A549 (cell line): ENCODE measurements around the gene RFPL1. TPM values are rescaled to one million over a fixed set of nuclear protein-coding genes. Genes with fewer than 3 reads are reported as not detected.
A peak's percentile ranks its signal among the peaks of the same experiment; 100 is the strongest.

Experiments used
- ATAC-seq, 2 experiments: fragments of 200-7000 bp in 1 of 2; fragments of >200 bp in 1 of 2; cut with Nextera tagmentation in 1 of 2; cut with Tn5 transposase in 1 of 2; 3 replicates each; pipeline versions ENCODE4 v1.8.0 to v1.9.1; 2018 to 2020; ENCODE audit warnings: mild to moderate bottlenecking in 1 of 2, moderate library complexity in 1 of 2
- CTCF ChIA-PET: fragments of 300-600 bp; sonication (Branson Sonifier 250); formaldehyde crosslinking; extraction: SDS; loops from one replicate; lab custom pipeline; 2021; ENCODE audit warnings: antibody characterized with exemption, inconsistent platforms; lab: Yijun Ruan, JAX
- POLR2A ChIA-PET: fragments of 350-600 bp; formaldehyde crosslinking; extraction: SDS; loops from one replicate; lab custom pipeline; 2021; ENCODE audit warnings: antibody characterized with exemption, inconsistent platforms; lab: Yijun Ruan, JAX
- DNase-seq, 2 experiments: peaks; one replicate each; pipeline versions ENCODE4 v3.0.0 to v3.0.0-alpha.2; 2011 to 2016; ENCODE audit warnings: low read depth in 1 of 2, low spot score in 1 of 2
- FAIRE-seq: peaks from 2 replicates; lab custom pipeline; 2011; peaks lifted over from hg19 to GRCh38; lab: Jason Lieb, UNC
- H3K27ac ChIP-seq, 2 experiments: fragments of >200 bp; sonication (Bioruptor Twin); formaldehyde crosslinking; 3 replicates each; pipeline ENCODE4 v1.5.1; 2016 to 2017
- H3K4me1 ChIP-seq: fragments of >200 bp; sonication (Bioruptor Twin); formaldehyde crosslinking; 3 replicates; pipeline ENCODE4 v1.6.1; 2016
- H3K4me2 ChIP-seq: fragments of >200 bp; sonication (Bioruptor Twin); formaldehyde crosslinking; 3 replicates; pipeline ENCODE4 v1.6.1; 2016
- H3K4me3 ChIP-seq: fragments of >200 bp; sonication (Bioruptor Twin); formaldehyde crosslinking; 3 replicates; pipeline ENCODE4 v1.5.1; 2016
- H3K9me3 ChIP-seq: fragments of >200 bp; sonication (Bioruptor Twin); formaldehyde crosslinking; 3 replicates; pipeline ENCODE4 v1.6.1; 2016
- CBX8 ChIP-seq: fragments of 200-600 bp; sonication (generic); IDR thresholded peaks from 2 replicates; pipeline ENCODE4 v1.6.1; 2016
- ESRRA ChIP-seq: fragments of 150-350 bp; IDR thresholded peaks from 2 replicates; pipeline ENCODE4 v1.6.1; 2014; ENCODE audit warnings: mild to moderate bottlenecking, low read length, borderline replicate concordance
- HEYL ChIP-seq: fragments of 250-450 bp; sonication (Bioruptor Pico); IDR thresholded peaks from 2 replicates; pipeline ENCODE4 v1.8.0; 2021; ENCODE audit warnings: mild to moderate bottlenecking, moderate library complexity
- HOXA7 ChIP-seq: fragments of 250-450 bp; sonication (Bioruptor Pico); IDR thresholded peaks from 2 replicates; pipeline ENCODE4 v1.5.0; 2020; ENCODE audit warnings: mild to moderate bottlenecking, moderate library complexity
- HOXB13 ChIP-seq: fragments of 250-450 bp; sonication (Bioruptor Pico); IDR thresholded peaks from 2 replicates; pipeline ENCODE4 v1.5.0; 2020; ENCODE audit warnings: low read depth, mild to moderate bottlenecking, moderate library complexity
- NPAS2 ChIP-seq: fragments of 250-450 bp; sonication (Bioruptor Pico); IDR thresholded peaks from 2 replicates; pipeline ENCODE4 v1.8.0; 2022; ENCODE audit warnings: mild to moderate bottlenecking, moderate library complexity, borderline replicate concordance
- NR3C1 ChIP-seq: fragments of >200 bp; sonication (Bioruptor Twin); formaldehyde crosslinking; IDR thresholded peaks from 3 replicates; pipeline ENCODE4 v1.6.1; 2017
- POLR2A ChIP-seq: IDR thresholded peaks from 2 replicates; pipeline ENCODE4 v1.6.1; 2012; ENCODE audit warnings: mild to moderate bottlenecking, low read length
- POLR2AphosphoS2 ChIP-seq: conservative IDR thresholded peaks from 2 replicates; pipeline ENCODE4 v1.6.1; 2012; ENCODE audit warnings: low read length, improper control_type of control experiment, inconsistent platforms
- RAD21 ChIP-seq, 2 experiments: fragments of >200 bp in 1 of 2; sonication (Bioruptor Twin) in 1 of 2; formaldehyde crosslinking in 1 of 2; IDR thresholded peaks in 1 of 2; conservative IDR thresholded peaks in 1 of 2; 2 replicates in 1 of 2; 3 replicates in 1 of 2; pipeline ENCODE4 v1.6.1; 2012 to 2018; ENCODE audit warnings: inconsistent platforms in 1 of 2
- RCOR1 ChIP-seq: fragments of 150-350 bp; IDR thresholded peaks from 2 replicates; pipeline ENCODE4 v1.6.1; 2014; ENCODE audit warnings: antibody characterized with exemption, low read length, low read depth
- RFX5 ChIP-seq: fragments of 450-650 bp; IDR thresholded peaks from 2 replicates; pipeline ENCODE4 v1.7.1; 2014; ENCODE audit warnings: antibody characterized with exemption, mild to moderate bottlenecking, moderate library complexity
- RNF2 ChIP-seq: fragments of 200-600 bp; sonication (generic); IDR thresholded peaks from 2 replicates; pipeline ENCODE4 v1.6.1; 2016; ENCODE audit warnings: low read depth, mild to moderate bottlenecking, antibody characterized with exemption, moderate library complexity, borderline replicate concordance
- SMC3 ChIP-seq: fragments of >200 bp; sonication (Bioruptor Twin); formaldehyde crosslinking; IDR thresholded peaks from 3 replicates; pipeline ENCODE4 v1.6.1; 2018; ENCODE audit warnings: inconsistent platforms
- TFCP2L1 ChIP-seq: fragments of 250-450 bp; sonication (Bioruptor Pico); IDR thresholded peaks from 2 replicates; pipeline ENCODE4 v1.5.0; 2021; ENCODE audit warnings: mild to moderate bottlenecking
- ZNF302 ChIP-seq: fragments of 250-450 bp; sonication (Bioruptor Pico); IDR thresholded peaks from 2 replicates; pipeline ENCODE4 v1.9.0; 2021; ENCODE audit warnings: inconsistent platforms, mild to moderate bottlenecking, moderate library complexity
- WGBS: methylation state at CpG from one replicate; pipeline ENCODE4 v1.1.6; 2017; ENCODE audit errors: missing lambda C conversion rate; 5-methylcytosine and 5-hydroxymethylcytosine counted together
- polyA plus RNA-seq, 4 experiments: library from polyadenylated mRNA; depleted of rRNA in 3 of 4; stranded (reverse); fragments of >200 nt; fragmentation: RNase III in 1 of 4; extraction: RNeasy Plus Mini Kit Qiagen cat#74134 plus additional on column Dnase treatment in 1 of 4; gene quantifications; 2 replicates in 3 of 4; 3 replicates in 1 of 4; pipeline ENCODE4 v1.2.3, GENCODE V29; 2011 to 2017
- TF ChIP-seq, protein P1 (sequence below): fragments of 150-350 bp; IDR thresholded peaks from 2 replicates; pipeline ENCODE4 v1.6.1; 2014; ENCODE audit warnings: low read depth, mild to moderate bottlenecking, low read length
- TF ChIP-seq, protein P2 (sequence below): IDR thresholded peaks from 2 replicates; pipeline ENCODE4 v1.6.1; 2012
- TF ChIP-seq, protein P3 (sequence below): fragments of >200 bp; sonication (Bioruptor Twin); formaldehyde crosslinking; IDR thresholded peaks from 3 replicates; pipeline ENCODE4 v1.5.1; 2016

Gene RFPL1
- polyA plus RNA-seq, 2 of the 4 experiments (the other 2 are of a cell fraction) = not detected

DNA sequence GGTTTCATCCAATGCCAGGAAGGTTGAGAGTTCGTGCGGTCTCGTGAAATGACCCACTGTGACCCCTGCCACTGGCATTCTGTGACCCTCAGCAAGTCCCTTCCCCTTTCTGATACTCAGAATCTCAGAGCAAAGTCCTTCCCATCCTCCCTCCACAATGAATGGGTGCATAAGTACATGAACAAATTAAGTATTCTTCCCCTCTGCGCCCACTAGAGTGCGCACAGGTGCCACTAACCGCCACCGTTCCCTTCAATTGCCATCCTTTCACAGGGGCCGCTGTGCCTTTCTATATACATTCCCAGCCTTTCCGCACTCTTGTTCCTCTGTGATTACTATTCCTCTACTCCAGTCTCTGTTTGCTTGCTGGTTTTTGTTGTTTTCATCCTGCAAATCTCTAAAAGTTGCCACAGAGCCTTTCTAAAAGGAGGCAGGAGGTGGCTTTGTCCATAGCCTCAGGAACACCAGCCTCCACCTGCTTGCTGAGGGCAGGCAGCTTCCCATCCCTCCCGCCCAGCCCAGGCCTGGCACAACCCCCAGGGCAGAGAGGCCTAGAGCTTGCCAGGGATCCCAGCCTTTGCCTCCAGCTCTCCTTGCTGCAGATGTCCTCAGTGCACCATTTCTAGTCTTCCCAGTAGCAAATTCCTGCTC, 43.3 kb upstream of the RFPL1 start:
- POLR2A ChIA-PET = interaction anchor here (1.0 kb wide), 1 partner anchor 158 kb away, joined by 3 read pairs; the partner anchor contains the start of gene THOC5
- peak; percentile 87 to 96 for ATAC-seq
- CTCF ChIA-PET = interaction anchor here (0.6 to 5.4 kb wide), 17 partner anchors 10 to 693 kb away, joined by 3 to 30 read pairs (median 4); partner anchors contain the start of gene THOC5

DNA sequence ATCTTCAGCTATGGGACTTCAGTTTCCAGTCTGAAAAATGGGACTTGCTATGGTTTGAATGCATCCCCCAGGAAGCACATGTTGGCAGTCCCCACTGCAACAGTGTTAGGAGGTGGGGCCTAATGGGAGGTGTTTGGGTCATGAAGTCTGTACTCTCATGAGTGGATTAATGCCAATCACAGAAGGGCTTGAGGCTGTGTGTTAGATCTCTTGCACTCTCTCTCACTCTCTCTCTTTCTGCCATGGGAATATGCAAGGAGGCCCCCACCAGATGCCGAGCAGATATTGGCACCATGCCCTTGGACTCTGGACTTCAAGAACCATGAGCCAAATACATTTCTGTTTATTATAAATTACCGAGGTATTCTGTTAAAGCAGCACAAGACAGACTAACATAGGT, 42.3 kb upstream of the RFPL1 start:
- no peak overlapping the region for H3K27ac ChIP-seq
- peaks cover 17% of the 10 kb centered on the region; the same call in 2 of the 3 replicates for H3K4me1 ChIP-seq
- DNase-seq (no peak), FAIRE-seq (no peak), ATAC-seq (no peak)
- 65% methylated on average over 2 of the region's 2 CpGs for whole genome bisulfite sequencing
- H3K9me3 ChIP-seq = no peaks in the 10 kb centered on the region
- H3K4me2 ChIP-seq = no peak overlapping the region
- ChIA-PET POLR2A (no interaction called here), CTCF (interaction anchor here (0.7 to 5.4 kb wide), 7 partner anchors 9 to 692 kb away, joined by 3 to 30 read pairs (median 5); no protein-coding TSS in a partner anchor)
- H3K4me3 ChIP-seq = no peak overlapping the region
- TF ChIP-seq RFX5 (no peak), RNF2 (no peak), NR3C1 (no peak), ZNF302 (CRISPR knock-in tag) (no peak), RCOR1 (no peak), TFCP2L1 (CRISPR knock-in tag) (no peak), HEYL (CRISPR knock-in tag) (no peak), POLR2AphosphoS2 (no peak), ESRRA (no peak)
- TF ChIP-seq, protein P1, sequence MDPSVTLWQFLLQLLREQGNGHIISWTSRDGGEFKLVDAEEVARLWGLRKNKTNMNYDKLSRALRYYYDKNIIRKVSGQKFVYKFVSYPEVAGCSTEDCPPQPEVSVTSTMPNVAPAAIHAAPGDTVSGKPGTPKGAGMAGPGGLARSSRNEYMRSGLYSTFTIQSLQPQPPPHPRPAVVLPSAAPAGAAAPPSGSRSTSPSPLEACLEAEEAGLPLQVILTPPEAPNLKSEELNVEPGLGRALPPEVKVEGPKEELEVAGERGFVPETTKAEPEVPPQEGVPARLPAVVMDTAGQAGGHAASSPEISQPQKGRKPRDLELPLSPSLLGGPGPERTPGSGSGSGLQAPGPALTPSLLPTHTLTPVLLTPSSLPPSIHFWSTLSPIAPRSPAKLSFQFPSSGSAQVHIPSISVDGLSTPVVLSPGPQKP = no peak

More for the DNA sequence above, 43.3 kb upstream of the RFPL1 start:
- peak; percentile 59 to 73 for DNase-seq
- TF ChIP-seq RAD21 (conservative IDR thresholded peaks at IDR 0.05 in 1 of 2, IDR thresholded peaks at IDR 0.05 in 1 of 2) = peak; percentile 86 to 91
- no peak for TF ChIP-seq POLR2A
- peak; percentile 68 for TF ChIP-seq SMC3
- no peak for TF ChIP-seq TFCP2L1 (CRISPR knock-in tag)
- no peak for TF ChIP-seq HOXA7 (CRISPR knock-in tag)
- TF ChIP-seq, protein P2, sequence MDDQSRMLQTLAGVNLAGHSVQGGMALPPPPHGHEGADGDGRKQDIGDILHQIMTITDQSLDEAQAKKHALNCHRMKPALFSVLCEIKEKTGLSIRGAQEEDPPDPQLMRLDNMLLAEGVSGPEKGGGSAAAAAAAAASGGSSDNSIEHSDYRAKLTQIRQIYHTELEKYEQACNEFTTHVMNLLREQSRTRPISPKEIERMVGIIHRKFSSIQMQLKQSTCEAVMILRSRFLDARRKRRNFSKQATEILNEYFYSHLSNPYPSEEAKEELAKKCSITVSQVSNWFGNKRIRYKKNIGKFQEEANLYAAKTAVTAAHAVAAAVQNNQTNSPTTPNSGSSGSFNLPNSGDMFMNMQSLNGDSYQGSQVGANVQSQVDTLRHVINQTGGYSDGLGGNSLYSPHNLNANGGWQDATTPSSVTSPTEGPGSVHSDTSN = no peak
- TF ChIP-seq, protein P3, sequence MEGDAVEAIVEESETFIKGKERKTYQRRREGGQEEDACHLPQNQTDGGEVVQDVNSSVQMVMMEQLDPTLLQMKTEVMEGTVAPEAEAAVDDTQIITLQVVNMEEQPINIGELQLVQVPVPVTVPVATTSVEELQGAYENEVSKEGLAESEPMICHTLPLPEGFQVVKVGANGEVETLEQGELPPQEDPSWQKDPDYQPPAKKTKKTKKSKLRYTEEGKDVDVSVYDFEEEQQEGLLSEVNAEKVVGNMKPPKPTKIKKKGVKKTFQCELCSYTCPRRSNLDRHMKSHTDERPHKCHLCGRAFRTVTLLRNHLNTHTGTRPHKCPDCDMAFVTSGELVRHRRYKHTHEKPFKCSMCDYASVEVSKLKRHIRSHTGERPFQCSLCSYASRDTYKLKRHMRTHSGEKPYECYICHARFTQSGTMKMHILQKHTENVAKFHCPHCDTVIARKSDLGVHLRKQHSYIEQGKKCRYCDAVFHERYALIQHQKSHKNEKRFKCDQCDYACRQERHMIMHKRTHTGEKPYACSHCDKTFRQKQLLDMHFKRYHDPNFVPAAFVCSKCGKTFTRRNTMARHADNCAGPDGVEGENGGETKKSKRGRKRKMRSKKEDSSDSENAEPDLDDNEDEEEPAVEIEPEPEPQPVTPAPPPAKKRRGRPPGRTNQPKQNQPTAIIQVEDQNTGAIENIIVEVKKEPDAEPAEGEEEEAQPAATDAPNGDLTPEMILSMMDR = peak; percentile 75
- TF ChIP-seq, all 56 proteins: peak for 3
- Histone ChIP-seq H3K4me2 (no peak overlapping the region), H3K4me1 (peaks cover 17% of the 10 kb centered on the region; the same call in 2 of the 3 replicates), H3K4me3 (no peak overlapping the region), H3K9me3 (no peaks in the 10 kb centered on the region), H3K27ac (no peak overlapping the region)
- FAIRE-seq = no peak
- WGBS = 4% methylated on average over 9 of the region's 10 CpGs

DNA sequence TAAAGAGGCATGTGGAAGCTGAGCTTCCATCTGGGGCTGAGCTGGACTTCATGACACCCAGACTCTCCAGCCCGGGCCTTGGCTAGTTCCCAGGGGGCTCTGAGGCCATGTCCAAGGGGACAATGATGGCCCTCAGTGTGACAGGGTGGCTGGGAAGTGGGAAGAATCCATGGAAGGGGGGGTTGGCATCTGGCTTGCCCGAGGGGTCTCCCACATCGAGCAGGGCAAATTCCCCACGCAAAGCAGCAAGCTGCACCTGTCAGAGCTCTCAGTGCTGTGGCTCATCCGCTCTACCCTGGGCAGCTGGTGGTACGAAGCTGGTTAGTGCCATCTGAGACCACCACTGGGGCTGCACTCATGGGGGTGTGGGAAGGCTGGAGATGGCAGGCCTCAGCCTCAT, 40.6 kb upstream of the RFPL1 start:
- H3K4me3 ChIP-seq = no peak overlapping the region
- no peak overlapping the region for H3K27ac ChIP-seq
- CTCF ChIA-PET = interaction anchor here (2.5 to 5.4 kb wide), 2 partner anchors 73 to 127 kb away, joined by 9 to 30 read pairs; no protein-coding TSS in a partner anchor
- POLR2A ChIA-PET = no interaction called here
- DNase-seq (no peak), FAIRE-seq (no peak), ATAC-seq (no peak)
- H3K4me2 ChIP-seq = no peak overlapping the region
- H3K4me1 ChIP-seq = peaks cover 13% of the 10 kb centered on the region; the same call in 2 of the 3 replicates
- WGBS = 86% methylated on average over 4 of the region's 6 CpGs
- H3K9me3 ChIP-seq = no peaks in the 10 kb centered on the region
- no peak for TF ChIP-seq HOXB13 (CRISPR knock-in tag)
- no peak for TF ChIP-seq NPAS2 (CRISPR knock-in tag)
- TF ChIP-seq CBX8 = no peak
